PC-9 (cell line): ENCODE measurements around the gene FHDC1.

Source experiments
- EZH2 ChIP-seq: fragments of 200-600 bp; sonication (generic); IDR thresholded peaks from 2 replicates; pipeline ENCODE4 v1.8.0; 2017; ENCODE audit warnings: antibody characterized with exemption, low read depth
- TF ChIP-seq, protein P1 (sequence below): fragments of 200-600 bp; sonication (generic); conservative IDR thresholded peaks from 2 replicates; pipeline ENCODE4 v1.6.1; 2017; ENCODE audit warnings: mixed run types, antibody characterized with exemption, mild to moderate bottlenecking, moderate library complexity

DNA sequence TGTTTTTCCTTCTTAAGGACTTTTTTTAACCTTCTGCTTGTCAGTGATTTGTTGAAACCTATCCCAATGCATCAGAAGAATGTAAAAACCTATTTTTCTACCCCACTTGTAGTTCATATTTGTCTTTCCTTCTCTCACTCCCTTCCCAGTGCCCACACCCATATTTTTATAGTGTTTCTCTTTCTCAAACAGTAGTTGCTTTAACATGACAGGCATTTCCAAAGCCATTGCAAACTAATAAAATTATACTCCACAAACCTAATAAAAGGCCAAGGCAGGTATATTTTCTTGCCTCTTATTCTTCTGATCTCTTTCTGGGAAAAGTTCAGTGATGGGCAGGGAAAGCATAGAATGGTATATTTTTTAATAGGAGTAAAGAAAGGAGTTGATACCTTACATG, 35.7 kb upstream of the FHDC1 start:
- TF ChIP-seq, protein P1, sequence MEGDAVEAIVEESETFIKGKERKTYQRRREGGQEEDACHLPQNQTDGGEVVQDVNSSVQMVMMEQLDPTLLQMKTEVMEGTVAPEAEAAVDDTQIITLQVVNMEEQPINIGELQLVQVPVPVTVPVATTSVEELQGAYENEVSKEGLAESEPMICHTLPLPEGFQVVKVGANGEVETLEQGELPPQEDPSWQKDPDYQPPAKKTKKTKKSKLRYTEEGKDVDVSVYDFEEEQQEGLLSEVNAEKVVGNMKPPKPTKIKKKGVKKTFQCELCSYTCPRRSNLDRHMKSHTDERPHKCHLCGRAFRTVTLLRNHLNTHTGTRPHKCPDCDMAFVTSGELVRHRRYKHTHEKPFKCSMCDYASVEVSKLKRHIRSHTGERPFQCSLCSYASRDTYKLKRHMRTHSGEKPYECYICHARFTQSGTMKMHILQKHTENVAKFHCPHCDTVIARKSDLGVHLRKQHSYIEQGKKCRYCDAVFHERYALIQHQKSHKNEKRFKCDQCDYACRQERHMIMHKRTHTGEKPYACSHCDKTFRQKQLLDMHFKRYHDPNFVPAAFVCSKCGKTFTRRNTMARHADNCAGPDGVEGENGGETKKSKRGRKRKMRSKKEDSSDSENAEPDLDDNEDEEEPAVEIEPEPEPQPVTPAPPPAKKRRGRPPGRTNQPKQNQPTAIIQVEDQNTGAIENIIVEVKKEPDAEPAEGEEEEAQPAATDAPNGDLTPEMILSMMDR = no peak
- TF ChIP-seq EZH2 = no peak
